ENCODE results near the gene CXXC5.

CXXC5 gene

DNA sequence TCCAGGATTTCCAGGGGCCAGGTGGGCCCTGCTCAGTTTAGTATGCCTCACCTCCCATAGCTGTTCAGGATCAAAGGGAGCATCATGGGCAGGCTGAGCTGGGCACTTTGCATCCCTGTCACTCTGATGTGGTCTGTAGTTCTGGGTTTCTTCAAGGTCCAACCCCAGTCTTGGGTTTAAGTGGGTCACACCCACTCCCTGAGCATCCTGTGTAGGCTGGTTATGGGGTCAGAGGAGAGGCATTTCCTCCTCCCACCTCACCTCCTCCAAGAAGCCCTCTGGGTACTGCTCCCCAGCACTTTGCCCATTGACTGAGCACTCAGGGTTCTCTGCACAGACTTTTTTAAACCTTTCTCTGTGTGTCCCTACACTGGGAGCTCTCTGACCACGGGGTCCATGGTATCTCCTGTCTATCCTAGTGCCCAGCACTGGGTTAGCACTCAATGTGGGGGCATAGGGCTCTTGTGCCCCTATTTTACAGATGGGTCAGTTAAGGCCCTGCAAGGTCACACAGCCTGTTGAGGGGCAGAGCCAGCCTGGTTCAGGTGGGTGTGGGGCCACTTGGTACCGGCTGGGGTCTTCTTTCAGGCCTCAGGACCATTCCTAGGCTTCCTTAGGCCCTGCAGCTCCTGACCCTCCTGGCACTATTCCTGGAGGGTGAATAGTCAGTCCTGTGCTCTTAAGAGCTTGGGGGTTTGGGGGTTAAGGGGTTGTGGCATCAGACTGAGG, 19.0 kb downstream of the CXXC5 start:
- DNase-seq = no peak

DNA sequence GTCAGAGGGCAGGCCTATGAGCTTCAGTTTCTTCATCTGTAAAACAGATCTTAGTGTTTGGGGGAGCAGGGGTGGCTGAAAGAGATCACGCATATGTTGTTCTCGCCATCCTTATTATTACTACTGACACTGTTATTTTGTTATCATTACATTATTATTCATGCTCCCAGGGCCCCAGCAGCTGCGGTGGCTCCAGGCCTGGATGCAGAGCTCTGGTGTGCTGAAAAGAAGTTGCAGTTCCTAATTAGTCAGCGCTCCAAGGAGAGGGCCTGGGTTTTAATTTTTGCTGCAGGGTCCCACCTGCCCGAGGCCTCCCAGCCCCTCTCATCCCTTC, 19.5 kb downstream of the CXXC5 start:
- no peak for DNase-seq

DNA sequence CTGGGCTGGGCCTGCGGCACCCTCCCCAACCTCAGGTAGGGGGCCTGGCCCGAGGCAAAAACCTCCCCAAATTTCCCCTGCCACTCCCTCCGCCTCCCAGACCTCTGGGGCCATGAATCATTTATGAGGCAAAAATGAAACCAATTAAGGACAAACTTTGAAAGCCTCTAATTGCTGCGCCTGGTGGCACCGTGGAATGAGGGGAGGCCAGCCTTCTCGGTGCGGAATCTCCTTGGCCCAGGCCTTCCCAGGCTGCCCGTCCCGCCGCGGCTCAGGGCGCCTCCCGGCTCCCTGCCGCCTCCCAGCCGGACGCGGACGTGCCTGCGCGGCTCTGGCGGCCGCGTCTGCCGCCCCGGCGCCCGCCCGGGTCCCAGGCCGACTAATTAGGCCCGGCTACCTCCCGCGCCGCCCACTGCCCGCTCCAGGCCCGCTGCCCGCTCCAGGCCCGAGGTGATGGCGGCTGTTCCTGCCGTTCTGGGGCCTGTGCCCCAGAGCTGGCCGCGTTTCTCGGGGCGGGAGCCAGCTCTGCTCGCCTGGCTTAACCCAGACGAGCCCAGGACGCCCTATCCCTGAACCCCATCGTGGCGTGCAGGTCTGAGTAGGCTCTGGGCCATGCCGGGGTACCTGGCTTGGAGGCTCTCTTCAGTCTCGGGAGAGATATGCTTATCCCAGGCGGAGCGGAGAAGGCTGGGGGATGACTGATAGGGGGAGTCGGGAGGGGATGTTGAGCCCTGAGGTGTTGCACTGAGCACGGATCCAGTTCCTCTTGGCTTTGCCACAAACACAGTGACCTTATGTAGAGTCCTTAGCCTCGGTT, 20.1 kb downstream of the CXXC5 start:
- DNase-seq = no peak

DNA sequence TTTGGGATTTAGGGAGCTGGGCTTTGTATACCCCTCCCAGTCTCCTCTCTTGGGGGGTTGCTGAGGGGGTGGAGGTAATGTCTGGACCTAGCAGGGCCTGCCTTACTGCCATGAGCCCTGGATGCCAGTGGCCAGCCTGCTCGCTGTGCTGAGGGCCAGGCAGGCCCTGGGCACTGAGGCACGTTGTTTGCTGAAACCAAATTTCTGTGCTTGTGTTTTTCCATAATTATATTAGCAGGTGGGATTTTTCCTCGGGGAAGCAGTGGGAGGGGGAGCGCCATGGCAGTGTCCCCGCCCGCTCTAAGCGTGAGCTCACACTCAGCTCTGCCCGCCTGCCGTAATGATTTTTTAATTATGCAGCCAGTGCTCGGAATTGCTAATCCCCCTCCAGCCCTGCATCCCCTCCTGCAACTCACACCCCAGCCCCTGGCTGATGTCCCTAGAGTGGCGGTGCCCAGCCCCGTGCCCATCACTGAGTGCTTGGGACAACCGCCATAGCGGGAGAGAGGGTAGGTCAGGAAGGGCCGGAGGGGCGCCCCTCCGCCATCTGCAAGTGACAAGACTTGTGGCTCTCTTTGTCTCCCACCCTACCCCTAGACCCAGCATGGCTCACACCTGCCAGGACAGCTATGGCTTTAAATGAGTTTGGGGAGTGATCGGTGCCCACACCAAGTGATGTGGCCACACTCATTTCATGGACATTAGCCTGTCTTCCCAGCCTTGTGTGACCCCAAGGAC, 20.9 kb downstream of the CXXC5 start:
- DNase-seq = no peak

DNA sequence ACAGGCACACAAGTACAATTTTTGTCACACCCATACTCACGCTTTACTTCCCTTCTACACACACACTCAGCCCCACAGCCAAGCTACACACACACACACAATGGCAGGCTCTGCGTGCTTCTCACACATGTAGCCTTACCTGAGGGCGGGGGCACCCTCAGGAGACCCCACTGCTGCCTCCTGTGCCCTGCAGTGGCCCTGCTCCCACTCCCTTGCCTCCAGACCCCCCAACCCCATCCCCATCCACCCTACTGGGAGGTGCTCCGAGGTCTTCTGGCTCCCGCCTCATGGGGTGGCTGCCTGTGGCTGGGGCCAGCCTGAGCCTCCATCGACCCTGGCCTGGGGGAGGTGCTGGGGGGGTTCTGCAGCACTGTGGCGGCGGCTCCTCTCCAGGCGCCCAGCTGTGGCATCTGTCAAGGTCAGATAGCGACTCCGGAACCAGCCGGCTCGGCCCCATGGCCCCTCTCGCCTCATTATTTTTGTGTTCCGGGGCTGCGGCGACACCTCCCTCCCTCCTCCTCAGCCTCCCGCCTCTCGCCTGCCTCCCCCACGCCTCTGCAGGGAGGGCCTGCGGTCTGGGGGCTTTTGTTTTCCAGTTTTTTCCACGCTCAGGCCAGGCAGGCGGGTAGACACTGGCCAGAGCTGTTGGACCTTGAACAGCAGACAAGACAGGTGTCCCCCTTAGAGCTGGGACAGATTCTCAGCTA, 21.7 kb downstream of the CXXC5 start:
- DNase-seq = no peak

DNA sequence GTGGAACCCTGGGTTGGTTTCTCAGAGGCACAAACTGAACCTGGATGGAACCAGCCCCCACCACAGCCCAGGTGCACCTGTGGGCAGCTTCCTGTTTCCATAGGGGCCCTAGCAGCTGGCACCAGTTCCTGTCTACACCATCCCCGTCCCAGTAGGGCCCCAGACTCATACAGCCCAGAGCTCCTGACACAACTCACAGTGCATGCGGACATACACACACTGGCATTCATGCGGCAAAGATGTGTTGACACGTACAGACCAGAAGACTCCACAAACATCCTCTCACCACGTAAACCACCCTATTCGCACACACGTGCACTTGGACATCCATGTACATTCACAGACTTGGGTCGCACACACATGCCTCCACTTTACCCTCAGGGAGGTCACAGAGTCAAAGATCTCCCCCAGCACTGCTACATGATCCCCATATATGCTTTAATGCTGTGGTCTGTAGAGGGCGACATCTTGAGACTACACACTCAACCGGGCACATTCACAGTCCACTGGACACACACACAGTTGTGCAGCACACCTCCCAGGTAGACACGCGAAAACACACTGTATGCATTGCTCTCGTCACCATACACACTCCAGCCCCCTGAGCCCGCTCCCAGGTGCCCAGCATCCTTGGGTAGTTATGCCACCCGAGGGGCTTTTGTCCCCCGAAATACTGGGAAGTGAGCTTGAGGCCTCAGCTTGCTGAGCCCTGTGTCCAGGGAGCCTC, 22.4 kb downstream of the CXXC5 start:
- no peak for DNase-seq

DNA sequence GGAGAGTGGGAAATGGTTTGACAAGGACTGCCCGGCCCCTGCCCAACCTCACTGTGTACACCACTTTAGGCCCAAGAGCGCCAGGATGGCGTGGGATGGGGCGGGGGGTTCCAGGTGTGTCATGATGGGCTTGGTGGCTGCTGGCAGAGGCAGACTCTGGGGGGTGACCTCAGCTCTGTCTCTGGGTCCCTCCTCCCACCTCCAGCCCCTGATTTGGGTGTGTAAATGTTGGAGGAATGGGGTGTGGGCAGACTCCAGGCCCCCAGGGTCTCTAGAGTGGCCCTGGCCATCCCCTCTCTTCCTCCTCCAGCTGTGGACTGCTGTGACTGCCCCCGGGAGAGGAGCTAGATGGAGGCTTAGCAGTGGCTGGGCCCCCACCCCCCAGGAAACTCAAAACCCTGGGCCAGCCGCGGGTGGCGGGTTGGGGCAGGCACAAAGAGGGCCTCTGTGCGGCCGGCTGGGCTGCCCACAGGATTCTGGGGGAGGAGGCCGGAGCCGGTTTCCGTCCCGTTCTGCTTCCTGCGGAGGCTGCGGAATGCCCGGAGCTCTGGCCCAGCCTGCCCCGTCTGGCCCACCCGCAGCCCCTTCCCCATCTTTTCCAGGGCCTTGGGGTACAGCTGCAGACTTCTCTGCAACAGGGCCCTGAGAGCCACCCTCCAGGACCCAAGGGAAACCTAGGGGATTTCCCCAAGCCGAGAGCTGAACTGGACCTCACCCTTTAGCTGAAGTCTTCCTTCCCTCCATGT, 23.1 kb downstream of the CXXC5 start:
- DNase-seq = no peak

DNA sequence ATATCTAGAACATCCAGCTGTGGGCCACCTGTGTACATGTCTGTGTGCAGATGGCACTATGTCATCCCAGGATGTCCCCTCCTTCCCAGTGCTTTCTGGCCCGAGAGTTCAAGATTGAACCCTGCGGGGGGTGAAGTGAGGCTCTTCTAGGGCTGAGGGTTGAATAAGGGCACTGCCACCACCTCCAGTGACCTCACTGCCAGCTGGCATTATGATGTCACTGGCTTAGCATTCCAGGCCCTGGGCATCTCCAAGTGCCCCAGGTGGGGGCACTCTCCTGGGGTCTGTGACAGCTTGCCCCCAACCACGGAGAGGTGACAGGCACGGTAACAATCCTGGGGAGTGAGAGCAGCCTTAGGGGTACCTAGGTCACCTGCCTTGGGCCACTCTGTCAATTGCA, 27.1 kb downstream of the CXXC5 start:
- no peak for DNase-seq

DNA sequence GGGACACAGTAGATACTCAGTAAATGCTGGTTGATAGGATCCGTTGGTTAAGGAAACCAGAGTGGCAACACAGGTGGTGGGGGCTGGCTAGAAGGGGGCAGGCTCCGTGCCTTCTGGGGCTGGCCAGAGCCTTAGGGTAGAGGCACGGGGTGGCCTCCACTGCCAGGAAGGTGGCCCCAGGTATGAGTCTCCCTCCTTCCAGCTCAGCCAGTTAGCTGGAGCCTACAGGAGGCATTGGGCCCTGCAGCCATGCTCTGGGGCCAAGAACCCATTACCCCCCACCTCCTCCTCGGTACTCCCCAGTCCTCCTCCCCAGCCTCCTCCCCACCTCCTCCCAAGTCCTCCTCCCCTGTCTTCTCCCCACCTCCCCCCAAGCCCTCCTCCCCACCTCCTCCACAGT, 27.7 kb downstream of the CXXC5 start:
- no peak for DNase-seq

DNA sequence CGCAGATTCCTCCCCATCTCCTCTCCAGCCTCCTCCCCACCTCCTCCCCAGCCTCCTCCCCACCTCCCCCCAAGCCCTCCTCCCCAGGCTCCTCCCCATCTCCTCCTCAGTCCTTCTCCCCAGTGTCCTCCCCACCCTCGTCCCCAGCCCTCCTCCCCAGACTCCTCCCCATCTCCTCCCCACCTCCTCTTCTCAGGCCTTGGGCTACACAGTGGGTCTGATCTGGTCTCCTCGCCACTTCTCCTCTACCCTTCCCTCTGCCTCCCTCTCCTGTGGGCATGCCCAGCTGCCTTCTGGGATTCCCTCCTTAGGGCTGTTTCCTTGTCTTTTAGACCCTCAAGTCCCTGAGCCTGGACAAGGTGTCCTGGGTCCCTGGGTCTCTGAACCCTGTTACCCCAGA, 28.3 kb downstream of the CXXC5 start:
- no peak for DNase-seq

DNA sequence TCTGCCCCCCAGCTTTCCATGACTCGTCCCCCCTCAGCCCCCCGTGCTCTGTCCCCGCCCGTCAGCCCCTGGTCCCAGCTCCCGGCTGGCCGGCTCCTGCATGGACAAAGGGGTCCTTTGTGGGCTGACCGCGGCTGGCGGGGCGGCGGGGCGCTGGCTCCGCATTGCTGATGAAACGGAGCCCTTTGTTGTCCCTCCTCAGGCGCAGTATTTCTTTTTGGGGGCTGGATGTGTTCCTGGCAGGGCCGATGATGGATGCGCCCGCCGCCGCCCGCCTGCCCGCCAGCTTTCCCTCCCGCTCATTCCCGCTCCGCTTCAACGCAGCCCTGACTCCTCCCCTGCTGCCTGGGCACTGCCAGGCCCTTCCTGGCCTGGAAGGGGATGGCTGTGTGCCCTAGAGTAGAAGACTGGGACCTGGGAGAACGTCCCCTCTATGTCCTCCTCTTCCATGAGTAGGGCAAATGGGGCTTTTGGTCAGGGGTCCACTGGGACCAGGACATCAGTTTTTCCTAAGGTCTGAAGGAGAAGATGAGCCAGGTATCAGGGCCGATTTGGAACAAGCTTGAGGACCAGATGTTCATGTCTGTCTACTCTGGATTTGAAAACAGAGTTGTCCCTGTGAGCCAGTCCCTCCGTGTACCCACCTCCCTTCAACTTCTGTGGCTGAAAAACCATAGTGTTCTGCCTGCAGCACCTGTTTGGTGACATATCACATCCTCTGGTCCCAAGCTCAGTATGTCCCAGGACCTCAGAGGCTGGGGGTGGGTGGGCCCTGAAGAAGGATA, 29.0 kb downstream of the CXXC5 start:
- DNase-seq = no peak

DNA sequence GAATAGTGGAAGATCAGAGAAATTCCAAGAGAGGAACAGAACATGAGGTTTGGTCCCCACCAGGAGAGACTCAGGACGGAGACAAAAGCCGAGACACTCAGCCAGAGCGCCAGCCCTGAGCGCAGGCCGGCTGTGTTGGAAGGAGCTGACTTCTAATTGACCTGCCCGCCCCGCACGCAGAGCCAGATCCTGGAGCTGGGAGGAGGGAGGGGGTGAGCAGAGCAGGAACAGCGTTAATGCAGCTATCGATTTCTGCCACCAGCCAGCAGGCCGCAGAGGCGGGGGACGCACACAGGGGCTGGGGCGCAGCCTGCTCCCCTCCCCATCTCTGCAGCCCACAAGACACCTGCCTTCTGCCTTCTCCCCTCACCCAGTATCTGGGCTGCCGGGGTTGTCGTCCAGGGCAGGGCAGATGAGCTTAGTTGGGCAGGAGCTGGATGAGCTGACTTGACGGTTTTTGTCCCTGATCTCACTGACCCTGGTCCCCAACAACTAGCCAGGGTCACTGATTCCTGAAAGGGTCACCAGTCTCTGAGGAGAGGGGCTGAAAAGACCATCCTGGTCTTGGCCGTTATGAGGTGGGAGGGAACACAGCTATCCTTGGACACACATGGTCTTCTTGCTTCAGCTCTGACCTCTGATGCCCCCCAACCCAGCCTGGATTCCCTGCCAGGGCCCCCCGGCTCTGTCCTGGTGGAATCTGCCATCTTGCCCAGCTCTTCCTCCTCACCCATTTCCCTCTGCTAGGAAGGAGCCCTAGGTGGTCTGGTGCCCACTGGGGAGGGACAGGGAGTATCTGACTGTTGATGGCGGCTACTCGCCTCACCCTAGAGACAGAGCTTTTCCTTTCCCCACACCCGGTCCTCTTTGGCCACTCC, 29.8 kb downstream of the CXXC5 start:
- no peak for DNase-seq

DNA sequence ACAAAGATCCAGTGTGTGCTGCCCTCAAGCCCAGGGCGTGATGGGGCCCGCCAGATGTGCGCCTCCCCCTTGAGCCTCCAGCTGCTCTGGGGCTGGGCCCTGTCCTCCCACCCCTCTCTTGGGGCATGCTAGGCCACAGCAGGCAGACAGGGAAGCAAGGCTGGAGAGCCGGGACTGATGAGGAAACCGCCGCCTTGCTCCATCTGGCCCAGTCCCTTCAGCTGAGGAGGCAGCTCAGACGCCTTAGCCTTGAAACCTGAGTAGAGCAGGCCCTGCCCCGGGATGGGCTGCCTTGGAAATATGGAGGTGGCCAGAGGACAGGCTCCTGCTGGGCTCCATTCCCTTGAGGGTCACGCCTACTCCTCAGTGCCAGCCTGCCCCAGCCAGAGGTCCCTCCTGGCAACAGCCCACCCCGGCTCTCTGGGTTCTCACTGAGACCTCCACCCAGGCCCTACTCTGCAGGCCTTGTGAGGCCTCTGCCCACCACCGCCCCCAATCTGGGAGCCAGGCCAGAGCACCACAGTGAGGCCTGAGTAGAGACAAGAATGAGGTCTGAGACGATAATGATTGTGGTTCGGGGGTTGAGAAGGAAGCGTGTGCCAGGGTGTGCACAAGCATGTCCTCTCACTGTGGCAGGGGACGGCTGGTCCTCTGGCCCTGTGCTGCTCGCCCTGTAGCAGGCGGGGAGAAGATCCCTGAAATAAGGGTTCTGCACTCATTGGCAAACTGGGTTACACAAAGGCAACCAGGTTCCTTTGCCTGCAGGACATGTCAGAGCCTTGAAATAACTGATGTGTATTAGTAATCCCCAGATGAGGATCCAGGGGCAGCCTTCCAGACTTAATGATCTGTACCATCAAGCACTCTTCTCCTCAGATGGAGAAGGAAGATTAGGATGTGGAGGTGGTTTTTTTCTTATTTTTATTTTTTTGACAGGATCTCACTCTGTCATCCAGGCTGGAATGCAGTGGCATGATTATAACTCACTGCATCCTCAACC, 30.9 kb downstream of the CXXC5 start:
- DNase-seq = no peak

DNA sequence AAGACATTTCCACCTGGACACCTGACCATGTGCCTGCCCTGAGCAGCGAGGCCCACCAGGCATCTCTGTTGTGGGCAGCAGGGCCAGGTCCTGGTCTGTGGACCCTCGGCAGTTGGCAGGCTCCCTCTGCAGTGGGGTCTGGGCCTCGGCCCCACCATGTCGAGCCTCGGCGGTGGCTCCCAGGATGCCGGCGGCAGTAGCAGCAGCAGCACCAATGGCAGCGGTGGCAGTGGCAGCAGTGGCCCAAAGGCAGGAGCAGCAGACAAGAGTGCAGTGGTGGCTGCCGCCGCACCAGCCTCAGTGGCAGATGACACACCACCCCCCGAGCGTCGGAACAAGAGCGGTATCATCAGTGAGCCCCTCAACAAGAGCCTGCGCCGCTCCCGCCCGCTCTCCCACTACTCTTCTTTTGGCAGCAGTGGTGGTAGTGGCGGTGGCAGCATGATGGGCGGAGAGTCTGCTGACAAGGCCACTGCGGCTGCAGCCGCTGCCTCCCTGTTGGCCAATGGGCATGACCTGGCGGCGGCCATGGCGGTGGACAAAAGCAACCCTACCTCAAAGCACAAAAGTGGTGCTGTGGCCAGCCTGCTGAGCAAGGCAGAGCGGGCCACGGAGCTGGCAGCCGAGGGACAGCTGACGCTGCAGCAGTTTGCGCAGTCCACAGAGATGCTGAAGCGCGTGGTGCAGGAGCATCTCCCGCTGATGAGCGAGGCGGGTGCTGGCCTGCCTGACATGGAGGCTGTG, 32.4 kb downstream of the CXXC5 start:
- no peak for DNase-seq

DNA sequence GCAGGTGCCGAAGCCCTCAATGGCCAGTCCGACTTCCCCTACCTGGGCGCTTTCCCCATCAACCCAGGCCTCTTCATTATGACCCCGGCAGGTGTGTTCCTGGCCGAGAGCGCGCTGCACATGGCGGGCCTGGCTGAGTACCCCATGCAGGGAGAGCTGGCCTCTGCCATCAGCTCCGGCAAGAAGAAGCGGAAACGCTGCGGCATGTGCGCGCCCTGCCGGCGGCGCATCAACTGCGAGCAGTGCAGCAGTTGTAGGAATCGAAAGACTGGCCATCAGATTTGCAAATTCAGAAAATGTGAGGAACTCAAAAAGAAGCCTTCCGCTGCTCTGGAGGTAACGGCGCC, 32.9 kb downstream of the CXXC5 start:
- DNase-seq = no peak

DNA sequence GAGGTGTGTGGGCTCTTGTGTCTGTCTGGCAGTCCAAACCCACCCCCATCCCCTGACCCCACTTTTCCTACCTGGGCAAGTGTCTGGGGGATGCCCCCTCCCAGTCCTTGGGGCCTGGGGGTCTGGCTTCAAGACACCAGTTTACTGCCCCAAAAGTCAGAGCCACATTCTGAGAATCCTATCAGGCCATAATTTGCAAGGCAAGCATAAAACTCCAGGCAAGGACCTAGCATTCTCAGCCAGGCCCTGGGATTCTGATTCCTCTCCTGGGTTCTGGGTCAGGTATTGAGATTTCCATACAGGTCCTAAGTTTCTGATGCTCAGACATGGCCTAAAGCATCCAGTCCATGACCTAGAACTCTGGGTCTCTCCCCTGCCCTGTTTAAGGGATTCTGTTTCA, 33.3 kb downstream of the CXXC5 start:
- DNase-seq = no peak

DNA sequence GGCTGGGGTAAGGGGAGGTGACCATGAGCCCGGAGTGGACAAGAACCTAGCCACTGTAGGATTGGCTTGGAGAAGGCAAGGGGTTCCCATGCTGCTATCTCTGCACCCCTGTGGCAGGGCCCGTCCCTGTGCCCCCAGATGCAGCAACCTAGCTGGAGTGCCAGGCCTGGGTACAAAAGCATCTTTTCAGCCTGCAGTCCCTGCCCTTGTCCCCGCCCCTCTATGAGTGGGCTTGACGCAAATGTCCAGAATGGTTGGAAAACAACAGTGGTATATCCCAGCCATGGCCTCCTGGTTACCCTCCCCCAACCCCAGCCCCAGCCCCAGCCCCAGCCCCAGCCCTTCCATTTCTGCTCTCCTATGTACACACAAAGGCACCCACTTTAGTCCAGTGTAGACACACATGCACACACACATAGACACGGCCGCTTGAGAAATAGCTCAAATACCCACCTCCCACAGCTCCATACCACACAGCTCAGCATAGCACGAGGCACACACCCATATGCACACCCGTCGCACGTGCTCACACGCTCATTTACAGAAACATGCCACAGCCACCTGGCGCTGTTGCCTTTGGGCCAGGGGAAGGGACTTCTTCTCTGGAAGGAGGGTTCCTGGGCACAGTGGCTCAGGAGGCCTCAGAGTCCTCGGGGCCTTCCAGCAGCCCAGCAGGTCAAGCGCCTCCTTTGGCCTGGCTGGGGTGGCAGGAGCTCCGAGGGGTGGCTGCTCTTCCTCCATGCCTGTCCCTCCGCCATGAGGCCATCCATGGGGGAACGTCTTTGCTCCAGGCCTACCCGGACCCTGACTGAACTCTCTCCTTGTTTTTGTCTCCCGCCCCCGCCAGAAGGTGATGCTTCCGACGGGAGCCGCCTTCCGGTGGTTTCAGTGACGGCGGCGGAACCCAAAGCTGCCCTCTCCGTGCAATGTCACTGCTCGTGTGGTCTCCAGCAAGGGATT, 34.1 kb downstream of the CXXC5 start:
- no peak for DNase-seq

All from effector CD4-positive, alpha-beta T cell (primary cell).